ENCODE results near the gene CTH.
"Not testable (repeated sequence)": the region's sequence is repeated elsewhere in the genome, so short reads cannot be mapped to it uniquely, and the experiment has no call there.

GRCh38 chr1:70469184-70469583, 58.1 kb downstream of the CTH start:
- TF ChIP-seq CTCF (IDR thresholded peaks at IDR 0.05); CBX2 (IDR thresholded peaks at IDR 0.05; ENCODE audit: borderline replicate concordance, low read depth); E2F6 (IDR thresholded peaks at IDR 0.05; ENCODE audit: borderline replicate concordance, low read depth); KDM1A (IDR thresholded peaks at IDR 0.05; ENCODE audit: low read depth); CEBPB (IDR thresholded peaks at IDR 0.05): not testable (repeated sequence)
